Duodenal mucosa (tissue), 2 donors: ENCODE measurements around the gene MINDY2.
"Not testable (repeated sequence)": the region's sequence is repeated elsewhere in the genome, so short reads cannot be mapped to it uniquely, and the experiment has no call there.

Source experiments
- H3K27ac ChIP-seq: one replicate; pipeline ENCODE4 v1.7.0; 2013; ENCODE audit warnings: low read depth, low read length
- H3K27me3 ChIP-seq, 2 donors: one replicate each; pipeline ENCODE4 v1.7.0; 2013; ENCODE audit warnings: low read length in 2 of 2, control low read depth in 1 of 2; ENCODE audit not compliant: insufficient read depth in 2 of 2, control insufficient read depth in 1 of 2
- H3K36me3 ChIP-seq, 2 donors: one replicate each; pipeline ENCODE4 v1.7.0; 2013; ENCODE audit warnings: low read length in 2 of 2, control low read depth in 1 of 2; ENCODE audit not compliant: insufficient read depth in 2 of 2, control insufficient read depth in 1 of 2
- H3K4me1 ChIP-seq, 2 donors: one replicate each; pipeline ENCODE4 v1.7.0; 2013; ENCODE audit warnings: low read length in 2 of 2, control low read depth in 1 of 2; ENCODE audit not compliant: insufficient read depth in 2 of 2, control insufficient read depth in 1 of 2
- H3K4me3 ChIP-seq, 2 donors: one replicate each; pipeline ENCODE4 v1.7.0; 2013; ENCODE audit warnings: low read length in 2 of 2, low read depth in 1 of 2
- H3K9ac ChIP-seq, 2 donors: one replicate each; pipeline ENCODE4 v1.7.0; 2013; ENCODE audit warnings: low read length in 2 of 2, low read depth in 1 of 2
- H3K9me3 ChIP-seq, 2 donors: one replicate each; pipeline ENCODE4 v1.7.0; 2013; ENCODE audit warnings: low read length in 2 of 2, control low read depth in 1 of 2; ENCODE audit not compliant: control insufficient read depth in 1 of 2

Gene MINDY2

GRCh38 chr15:58805095-58805494, 34.0 kb downstream of the MINDY2 start:
- Histone ChIP-seq H3K9ac (no peak overlapping the region), H3K36me3 (peaks cover 4 to 8% of the 10 kb centered on the region in 2 donors), H3K4me1 (peaks cover 1 to 3% of the 10 kb centered on the region in 2 donors), H3K27ac (no peak overlapping the region), H3K9me3 (no peaks in the 10 kb centered on the region), H3K27me3 (no peaks in the 10 kb centered on the region), H3K4me3 (no peak overlapping the region)

- H3K27ac ChIP-seq, H3K27me3 ChIP-seq, H3K9ac ChIP-seq, H3K9me3 ChIP-seq, H3K4me3 ChIP-seq, H3K4me1 ChIP-seq, H3K36me3 ChIP-seq: not testable (repeated sequence)
Measured at GRCh38 chr15:58823267-58823666, 52.2 kb downstream of the MINDY2 start.

GRCh38 chr15:58830556-58830955, 59.5 kb downstream of the MINDY2 start:
- Histone ChIP-seq H3K36me3 (peaks cover 0 to 8% of the 10 kb centered on the region in 2 donors), H3K27ac (no peak overlapping the region), H3K9ac (no peak overlapping the region), H3K4me1 (peaks cover 0 to 5% of the 10 kb centered on the region in 2 donors), H3K4me3 (no peak overlapping the region), H3K9me3 (no peaks in the 10 kb centered on the region), H3K27me3 (no peaks in the 10 kb centered on the region)

- H3K36me3 ChIP-seq, H3K27ac ChIP-seq, H3K4me3 ChIP-seq: not testable (repeated sequence)
Measured at GRCh38 chr15:58833681-58834426, 62.8 kb downstream of the MINDY2 start.

GRCh38 chr15:58839485-58839884, 68.4 kb downstream of the MINDY2 start:
- H3K36me3 ChIP-seq = no peaks in the 10 kb centered on the region
- H3K9me3 ChIP-seq = no peaks in the 10 kb centered on the region
- H3K9ac ChIP-seq = no peak overlapping the region
- H3K4me1 ChIP-seq = no peaks in the 10 kb centered on the region
- H3K27me3 ChIP-seq = no peaks in the 10 kb centered on the region
- no peak overlapping the region for H3K4me3 ChIP-seq
- no peak overlapping the region for H3K27ac ChIP-seq

More at GRCh38 chr15:58833681-58834426, 62.8 kb downstream of the MINDY2 start:
- H3K27me3 ChIP-seq, H3K4me1 ChIP-seq, H3K9ac ChIP-seq, H3K9me3 ChIP-seq: not testable (repeated sequence)

- Histone ChIP-seq H3K4me3 (no peak overlapping the region), H3K9me3 (no peaks in the 10 kb centered on the region), H3K27ac (no peak overlapping the region), H3K9ac (no peak overlapping the region), H3K27me3 (no peaks in the 10 kb centered on the region), H3K4me1 (no peaks in the 10 kb centered on the region), H3K36me3 (no peaks in the 10 kb centered on the region)
Measured at GRCh38 chr15:58840048-58840447, 68.9 kb downstream of the MINDY2 start.

GRCh38 chr15:58842713-58843396, 71.8 kb downstream of the MINDY2 start:
- H3K27ac ChIP-seq = no peak overlapping the region
- no peaks in the 10 kb centered on the region for H3K4me1 ChIP-seq
- H3K36me3 ChIP-seq = peaks cover 5 to 7% of the 10 kb centered on the region in 2 donors
- H3K27me3 ChIP-seq = no peaks in the 10 kb centered on the region
- no peak overlapping the region for H3K9ac ChIP-seq
- no peaks in the 10 kb centered on the region for H3K9me3 ChIP-seq
- no peak overlapping the region for H3K4me3 ChIP-seq

- not testable (repeated sequence) for H3K27ac ChIP-seq, H3K27me3 ChIP-seq, H3K9me3 ChIP-seq, H3K4me3 ChIP-seq, H3K9ac ChIP-seq, H3K4me1 ChIP-seq
- H3K36me3 ChIP-seq = peaks cover 11 to 14% of the 10 kb centered on the region in 2 donors
Measured at GRCh38 chr15:58851205-58851604, 80.1 kb downstream of the MINDY2 start.

- Histone ChIP-seq H3K9ac (no peak overlapping the region), H3K4me3 (no peak overlapping the region), H3K4me1 (no peaks in the 10 kb centered on the region), H3K27me3 (no peaks in the 10 kb centered on the region), H3K27ac (no peak overlapping the region), H3K9me3 (no peaks in the 10 kb centered on the region), H3K36me3 (peaks cover 10 to 14% of the 10 kb centered on the region in 2 donors)
Measured at GRCh38 chr15:58852347-58852746, 81.2 kb downstream of the MINDY2 start.

GRCh38 chr15:58854593-58854992, 83.5 kb downstream of the MINDY2 start:
- no peaks in the 10 kb centered on the region for H3K9me3 ChIP-seq
- H3K27ac ChIP-seq = no peak overlapping the region
- H3K9ac ChIP-seq = no peak overlapping the region
- no peaks in the 10 kb centered on the region for H3K4me1 ChIP-seq
- H3K27me3 ChIP-seq = no peaks in the 10 kb centered on the region
- no peak overlapping the region for H3K4me3 ChIP-seq
- peaks cover 6% of the 10 kb centered on the region in 2 donors for H3K36me3 ChIP-seq
